Neuronal stem cell (in vitro differentiated cells): ENCODE data around the gene PRKG2.

Experiments
- DNase-seq: peaks from one replicate; pipeline ENCODE4 v3.0.0-alpha.2; 2013; ENCODE audit warnings: low spot score
- H2AFZ ChIP-seq: one replicate; pipeline ENCODE4 v1.6.1; 2013; ENCODE audit warnings: mild to moderate bottlenecking, low read length, inconsistent platforms
- H2AK5ac ChIP-seq: 2 replicates; pipeline ENCODE4 v1.6.1; 2013; ENCODE audit warnings: low read depth, mild to moderate bottlenecking, inconsistent platforms, low read length, moderate library complexity, mixed read lengths
- H2BK120ac ChIP-seq: 2 replicates; pipeline ENCODE4 v1.6.1; 2013; ENCODE audit warnings: low read depth, mild to moderate bottlenecking, inconsistent platforms, low read length, moderate library complexity, mixed read lengths
- H2BK12ac ChIP-seq: one replicate; pipeline ENCODE4 v1.6.1; 2013; ENCODE audit warnings: low read length, inconsistent platforms
- H2BK15ac ChIP-seq: 2 replicates; pipeline ENCODE4 v1.6.1; 2013; ENCODE audit warnings: mild to moderate bottlenecking, low read length, inconsistent platforms, mixed read lengths
- H2BK5ac ChIP-seq: one replicate; pipeline ENCODE4 v1.6.1; 2013; ENCODE audit warnings: inconsistent platforms, mild to moderate bottlenecking, low read length, moderate library complexity
- H3K14ac ChIP-seq: one replicate; pipeline ENCODE4 v1.6.1; 2013; ENCODE audit warnings: low read length, inconsistent platforms
- H3K18ac ChIP-seq: 2 replicates; pipeline ENCODE4 v1.6.1; 2013; ENCODE audit warnings: low read length, inconsistent platforms
- H3K23ac ChIP-seq: 2 replicates; pipeline ENCODE4 v1.6.1; 2013; ENCODE audit warnings: low read depth, mild to moderate bottlenecking, mixed read lengths, low read length, inconsistent platforms; ENCODE audit not compliant: poor library complexity
- H3K27ac ChIP-seq: replicated peaks from 3 replicates; pipeline ENCODE4 v1.5.1; 2013; ENCODE audit warnings: low read length, inconsistent platforms
- H3K27me3 ChIP-seq, 3 experiments: 2 replicates each; pipeline ENCODE4 v1.6.1; 2013; ENCODE audit warnings: low read length in 3 of 3, mild to moderate bottlenecking in 2 of 3, inconsistent platforms in 1 of 3, low read depth in 1 of 3, mixed read lengths in 1 of 3, moderate library complexity in 1 of 3; ENCODE audit not compliant: control insufficient read depth in 3 of 3, insufficient read depth in 3 of 3
- H3K36me3 ChIP-seq, 2 donors: replicated peaks in 1 of 2; 2 replicates each; pipeline ENCODE4 v1.6.1; 2013; ENCODE audit warnings: low read length in 2 of 2; ENCODE audit not compliant: control insufficient read depth in 2 of 2, insufficient read depth in 2 of 2
- H3K4ac ChIP-seq: 2 replicates; pipeline ENCODE4 v1.6.1; 2013; ENCODE audit warnings: inconsistent platforms, mild to moderate bottlenecking, low read length, moderate library complexity
- H3K4me1 ChIP-seq, 2 donors: 1 replicate in 1 of 2; 2 replicates in 1 of 2; pipeline ENCODE4 v1.6.1; 2013; ENCODE audit warnings: low read length in 2 of 2, low read depth in 1 of 2; ENCODE audit not compliant: control insufficient read depth in 2 of 2, insufficient read depth in 1 of 2
- H3K4me2 ChIP-seq: one replicate; pipeline ENCODE4 v1.6.1; 2013; ENCODE audit warnings: mild to moderate bottlenecking, low read length, inconsistent platforms; ENCODE audit not compliant: insufficient read depth, poor library complexity, severe bottlenecking
- H3K4me3 ChIP-seq, 2 donors: 2 replicates each; pipeline ENCODE4 v1.5.1; 2013; ENCODE audit warnings: low read length in 2 of 2, mild to moderate bottlenecking in 2 of 2, inconsistent platforms in 1 of 2, moderate library complexity in 1 of 2
- H3K79me1 ChIP-seq: one replicate; pipeline ENCODE4 v1.6.1; 2013; ENCODE audit warnings: low read depth, mild to moderate bottlenecking, inconsistent platforms, low read length, moderate library complexity
- H3K9ac ChIP-seq: one replicate; pipeline ENCODE4 v1.6.1; 2013; ENCODE audit warnings: mild to moderate bottlenecking, low read depth, low read length, inconsistent platforms; ENCODE audit not compliant: poor library complexity
- H3K9me3 ChIP-seq, 2 donors: replicated peaks in 1 of 2; 2 replicates each; pipeline versions ENCODE3 to v1.6.1; 2013; ENCODE audit warnings: low read length in 2 of 2, mild to moderate bottlenecking in 2 of 2, inconsistent platforms in 1 of 2, low read depth in 1 of 2, mixed read lengths in 1 of 2, moderate library complexity in 1 of 2; ENCODE audit not compliant: control insufficient read depth in 2 of 2, insufficient read depth in 1 of 2
- H4K8ac ChIP-seq: one replicate; pipeline ENCODE4 v1.6.1; 2013; ENCODE audit warnings: low read depth, mild to moderate bottlenecking, inconsistent platforms, low read length, moderate library complexity
- H4K91ac ChIP-seq: one replicate; pipeline ENCODE4 v1.6.1; 2013; ENCODE audit warnings: low read length, low read depth, mild to moderate bottlenecking, inconsistent platforms; ENCODE audit not compliant: poor library complexity
- WGBS, 2 donors: extraction: QIAGEN DNeasy Blood & Tissue Kit; methylation state at CpG; one replicate each; pipeline ENCODE4 v1.1.7; 2013; ENCODE audit warnings: missing lambda C conversion rate in 2 of 2, mixed read lengths in 1 of 2; ENCODE audit not compliant: insufficient read length in 2 of 2, insufficient replicate concordance in 1 of 2; ENCODE audit errors: extremely low coverage in 2 of 2; 5-methylcytosine and 5-hydroxymethylcytosine counted together

The PRKG2 gene

GRCh38 chr4:81257816-81258215, 42.8 kb upstream of the PRKG2 start:
- H3K4ac ChIP-seq, result no peak overlapping the region
- H3K79me1 ChIP-seq, result no peaks in the 10 kb centered on the region
- H2BK5ac ChIP-seq, result no peak overlapping the region
- no peak for DNase-seq
- no peaks in the 10 kb centered on the region for H3K4me1 ChIP-seq
- H3K27ac ChIP-seq, result no peak overlapping the region
- no peak overlapping the region for H3K9ac ChIP-seq
- WGBS, 2 donors, result no CpG with 5 or more reads among the region's 3 CpGs
- H2AK5ac ChIP-seq, result no peak overlapping the region
- H3K36me3 ChIP-seq, result no peaks in the 10 kb centered on the region
- H3K14ac ChIP-seq, result no peak overlapping the region
- H3K9me3 ChIP-seq, result no peaks in the 10 kb centered on the region
- no peak overlapping the region for H3K4me3 ChIP-seq
- no peak overlapping the region for H3K23ac ChIP-seq
- H4K8ac ChIP-seq, result no peak overlapping the region
- no peak overlapping the region for H2AFZ ChIP-seq
- H3K27me3 ChIP-seq, result no peaks in the 10 kb centered on the region
- H2BK12ac ChIP-seq, result no peak overlapping the region
- H3K18ac ChIP-seq, result no peak overlapping the region
- H4K91ac ChIP-seq, result no peak overlapping the region
- no peak overlapping the region for H3K4me2 ChIP-seq
- no peak overlapping the region for H2BK120ac ChIP-seq
- no peak overlapping the region for H2BK15ac ChIP-seq

- Histone ChIP-seq H2BK12ac (no peak overlapping the region), H4K91ac (no peak overlapping the region), H3K18ac (no peak overlapping the region), H3K4me1 (no peaks in the 10 kb centered on the region), H3K36me3 (no peaks in the 10 kb centered on the region), H3K23ac (no peak overlapping the region), H2BK5ac (no peak overlapping the region), H2AFZ (no peak overlapping the region), H2BK15ac (no peak overlapping the region), H3K79me1 (no peaks in the 10 kb centered on the region), H3K9ac (no peak overlapping the region), H2AK5ac (no peak overlapping the region), H3K14ac (no peak overlapping the region), H3K27me3 (no peaks in the 10 kb centered on the region), H3K4me3 (no peak overlapping the region), H3K27ac (no peak overlapping the region), H2BK120ac (no peak overlapping the region), H3K4ac (no peak overlapping the region), H4K8ac (no peak overlapping the region), H3K4me2 (no peak overlapping the region), H3K9me3 (no peaks in the 10 kb centered on the region)
- WGBS, 2 donors, result no CpG with 5 or more reads among the region's 1 CpG
- no peak for DNase-seq
Observed at GRCh38 chr4:81257021-81257420, 42.0 kb upstream of the PRKG2 start.

DNA sequence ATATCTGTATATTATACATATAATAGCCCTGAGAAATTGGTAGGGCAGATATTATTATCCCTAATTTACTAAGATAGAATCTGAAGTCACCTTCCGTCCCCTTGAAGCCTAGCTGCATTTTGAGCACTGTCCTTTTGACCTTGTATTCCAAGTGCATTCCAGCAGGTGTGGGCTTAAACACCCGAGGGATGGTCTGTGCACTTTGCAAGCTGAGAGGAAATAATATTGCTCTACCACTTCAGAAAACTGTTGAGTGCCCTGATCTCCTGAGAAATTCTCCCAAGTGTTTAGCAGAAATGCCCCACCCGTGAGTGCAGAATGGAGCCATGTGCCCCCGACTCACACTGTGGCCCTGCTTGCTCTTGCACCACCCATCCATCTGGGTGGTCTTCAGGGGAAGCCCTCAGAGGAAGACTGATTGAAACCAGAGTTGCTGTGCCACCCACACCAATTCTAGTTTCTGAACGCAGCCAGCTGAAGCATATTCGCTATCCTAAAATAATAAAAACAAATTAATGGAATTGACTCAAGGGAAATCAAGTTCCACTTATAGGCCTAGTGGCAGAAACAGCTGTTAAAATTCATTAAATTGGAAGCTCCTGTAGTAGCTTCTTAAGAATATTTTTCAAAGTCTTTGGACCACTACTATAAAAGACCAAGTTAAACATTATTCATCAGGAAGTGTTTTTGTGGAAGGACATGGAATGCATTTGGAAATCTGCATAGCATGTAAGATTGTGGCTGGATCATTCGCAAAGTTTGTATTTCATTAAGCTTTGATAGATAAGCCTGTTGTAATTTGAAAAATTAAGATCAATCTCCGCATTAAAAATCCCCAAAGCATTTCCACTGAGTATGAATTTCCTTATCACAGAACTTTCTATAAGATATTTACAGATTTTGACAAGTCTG, 41.3 kb upstream of the PRKG2 start:
- no CpG with 5 or more reads among the region's 8 CpGs for WGBS, 2 donors
- no peaks in the 10 kb centered on the region for H3K79me1 ChIP-seq
- H2BK5ac ChIP-seq, result no peak overlapping the region
- no peak overlapping the region for H3K4me3 ChIP-seq
- no peak overlapping the region for H2AK5ac ChIP-seq
- H3K23ac ChIP-seq, result no peak overlapping the region
- no peak overlapping the region for H3K9ac ChIP-seq
- H2BK15ac ChIP-seq, result no peak overlapping the region
- H4K8ac ChIP-seq, result no peak overlapping the region
- H3K27me3 ChIP-seq, result no peaks in the 10 kb centered on the region
- no peak overlapping the region for H2AFZ ChIP-seq
- H3K18ac ChIP-seq, result no peak overlapping the region
- no peak overlapping the region for H3K4ac ChIP-seq
- H3K14ac ChIP-seq, result no peak overlapping the region
- no peak overlapping the region for H3K4me2 ChIP-seq
- no peaks in the 10 kb centered on the region for H3K9me3 ChIP-seq
- no peak overlapping the region for H3K27ac ChIP-seq
- no peaks in the 10 kb centered on the region for H3K36me3 ChIP-seq
- no peak overlapping the region for H4K91ac ChIP-seq
- no peak overlapping the region for H2BK12ac ChIP-seq
- H2BK120ac ChIP-seq, result no peak overlapping the region
- no peak for DNase-seq
- no peaks in the 10 kb centered on the region for H3K4me1 ChIP-seq

DNA sequence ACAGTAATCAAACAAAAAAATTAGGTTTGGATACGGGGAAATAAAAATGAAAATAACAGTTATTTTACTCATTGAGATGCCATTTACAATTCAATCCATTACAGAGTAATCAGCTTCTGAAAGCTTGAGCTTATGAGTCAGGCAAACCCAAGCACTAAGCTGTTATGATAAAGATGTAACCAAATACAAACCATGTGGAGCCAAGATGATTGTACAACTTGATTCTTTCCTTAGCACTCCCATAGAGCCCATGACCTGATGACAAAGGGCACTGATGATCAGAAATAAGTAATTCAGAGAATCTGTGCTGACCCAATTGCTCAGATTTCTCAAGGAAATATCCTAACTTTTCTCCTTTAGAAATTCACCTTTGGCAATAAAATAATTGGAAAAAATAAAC, 40.5 kb upstream of the PRKG2 start:
- no peaks in the 10 kb centered on the region for H3K79me1 ChIP-seq
- no peak overlapping the region for H2BK120ac ChIP-seq

More for the DNA sequence above, 40.5 kb upstream of the PRKG2 start:
- DNase-seq, result no peak
- no peak overlapping the region for H4K91ac ChIP-seq
- H2BK15ac ChIP-seq, result no peak overlapping the region
- H3K27me3 ChIP-seq, result no peaks in the 10 kb centered on the region
- no peak overlapping the region for H3K18ac ChIP-seq
- no peak overlapping the region for H3K9ac ChIP-seq
- no peak overlapping the region for H3K27ac ChIP-seq
- H3K36me3 ChIP-seq, result no peaks in the 10 kb centered on the region
- H3K4me1 ChIP-seq, result no peaks in the 10 kb centered on the region
- no peak overlapping the region for H2BK5ac ChIP-seq
- H3K23ac ChIP-seq, result no peak overlapping the region
- no peak overlapping the region for H2BK12ac ChIP-seq
- H3K9me3 ChIP-seq, result no peaks in the 10 kb centered on the region
- no peak overlapping the region for H4K8ac ChIP-seq
- H3K4me2 ChIP-seq, result no peak overlapping the region
- no peak overlapping the region for H2AFZ ChIP-seq
- H3K4me3 ChIP-seq, result no peak overlapping the region
- no peak overlapping the region for H3K4ac ChIP-seq
- H3K14ac ChIP-seq, result no peak overlapping the region
- no peak overlapping the region for H2AK5ac ChIP-seq
- no CpG with 5 or more reads among the region's 1 CpG for WGBS, 2 donors
